Eye (tissue), 1 donor: ENCODE data around the gene PLXNA4.

Experiments
- DNase-seq: peaks from one replicate; pipeline ENCODE4 v3.0.0-alpha.2; 2015

PLXNA4 gene

GRCh38 chr7:132584796-132585494, 8.7 kb upstream of the PLXNA4 start:
- DNase-seq = peak; percentile 50

DNA sequence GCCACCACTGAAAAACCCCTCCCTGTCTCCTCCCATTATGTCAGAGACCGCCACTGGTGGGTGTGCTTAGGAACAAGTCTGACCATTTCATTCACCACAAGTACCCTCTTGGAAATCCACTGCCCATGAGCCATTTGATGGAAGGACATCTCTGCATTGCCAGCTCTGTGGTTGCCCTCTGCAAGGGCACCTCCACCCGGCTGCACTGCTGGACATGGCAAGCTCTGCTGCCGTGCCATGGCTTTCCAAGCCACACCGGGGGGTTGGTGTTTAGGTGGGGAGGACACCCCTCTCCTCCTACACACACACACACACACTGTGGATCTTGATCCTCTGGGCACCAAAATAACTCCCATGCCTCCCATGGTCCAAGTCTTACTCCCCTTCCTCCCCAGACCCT, 5.2 kb upstream of the PLXNA4 start:
- no peak for DNase-seq

GRCh38 chr7:132580717-132581285, 4.5 kb upstream of the PLXNA4 start:
- DNase-seq = peak; percentile 93

- no peak for DNase-seq
Observed at GRCh38 chr7:132580277-132580676, 4.0 kb upstream of the PLXNA4 start.

DNA sequence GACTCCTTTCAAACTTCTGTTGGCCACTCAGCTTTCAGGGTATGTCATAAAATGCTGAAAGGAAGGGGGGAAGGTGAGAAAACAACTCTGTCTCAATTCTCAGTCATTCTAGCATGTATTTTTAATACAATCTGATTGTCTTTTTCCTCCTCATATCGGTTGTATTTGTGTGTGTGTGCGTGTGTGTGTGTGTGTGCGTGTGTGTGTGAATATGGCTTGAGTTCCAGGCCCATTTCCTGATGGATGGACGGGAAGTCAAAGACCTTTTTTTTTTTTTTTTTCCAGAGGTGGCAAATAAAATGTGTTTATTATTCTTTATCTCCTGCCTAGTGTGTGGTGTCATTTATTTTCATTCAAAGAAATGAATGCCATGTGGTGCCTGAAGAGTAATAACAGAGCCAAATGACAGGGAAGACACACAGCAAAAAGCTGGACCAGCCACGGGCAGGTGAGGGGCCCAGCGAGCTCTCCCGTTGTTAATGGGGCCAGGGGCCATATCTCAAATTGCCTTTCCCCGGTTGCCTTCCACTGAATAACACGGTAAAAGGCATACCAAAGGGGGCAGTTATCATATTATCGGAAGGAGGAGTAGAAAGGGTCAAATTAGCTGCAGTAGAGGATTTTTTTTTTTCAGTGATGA, 3.1 kb upstream of the PLXNA4 start:
- no peak for DNase-seq

- no peak for DNase-seq
Observed at GRCh38 chr7:132578826-132579225, 2.6 kb upstream of the PLXNA4 start.

DNA sequence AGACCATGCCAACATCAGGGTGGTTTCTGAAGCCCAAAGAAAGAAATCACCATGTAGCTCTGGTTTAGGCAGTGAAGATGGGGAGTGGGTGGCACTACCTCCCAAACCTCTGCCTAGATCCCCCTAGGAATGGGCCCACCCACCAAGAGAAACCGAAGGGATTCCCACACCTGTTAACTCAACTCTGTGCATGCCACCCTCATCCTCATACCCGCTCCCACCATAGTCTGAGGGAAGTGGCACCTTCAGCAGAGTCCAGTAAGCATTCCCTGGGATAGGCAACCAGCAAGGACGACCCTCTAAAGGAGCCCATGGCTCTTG, 1.7 kb upstream of the PLXNA4 start:
- no peak for DNase-seq

GRCh38 chr7:132577206-132578049, 1.2 kb upstream of the PLXNA4 start:
- peak; percentile 94 for DNase-seq

DNA sequence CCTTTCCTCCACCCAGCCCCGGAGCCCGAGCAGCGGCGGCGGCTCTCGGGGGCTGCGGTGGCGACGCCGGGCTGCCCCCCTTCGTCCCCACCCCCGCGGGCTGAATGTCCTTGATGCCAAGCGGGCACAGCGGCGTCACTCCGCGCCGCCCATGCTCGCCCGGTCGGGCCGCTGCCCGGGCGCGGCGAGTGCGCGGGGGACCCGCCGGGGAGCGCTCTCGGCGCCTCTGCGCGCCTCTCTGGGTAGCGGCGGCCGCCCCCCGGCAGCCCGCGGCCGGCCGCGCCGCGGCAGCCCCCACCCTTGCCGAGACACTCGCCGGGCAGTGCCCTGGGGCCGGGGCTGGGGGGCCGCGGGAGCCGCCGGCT, 433 bp upstream of the PLXNA4 start:
- DNase-seq = no peak

DNA sequence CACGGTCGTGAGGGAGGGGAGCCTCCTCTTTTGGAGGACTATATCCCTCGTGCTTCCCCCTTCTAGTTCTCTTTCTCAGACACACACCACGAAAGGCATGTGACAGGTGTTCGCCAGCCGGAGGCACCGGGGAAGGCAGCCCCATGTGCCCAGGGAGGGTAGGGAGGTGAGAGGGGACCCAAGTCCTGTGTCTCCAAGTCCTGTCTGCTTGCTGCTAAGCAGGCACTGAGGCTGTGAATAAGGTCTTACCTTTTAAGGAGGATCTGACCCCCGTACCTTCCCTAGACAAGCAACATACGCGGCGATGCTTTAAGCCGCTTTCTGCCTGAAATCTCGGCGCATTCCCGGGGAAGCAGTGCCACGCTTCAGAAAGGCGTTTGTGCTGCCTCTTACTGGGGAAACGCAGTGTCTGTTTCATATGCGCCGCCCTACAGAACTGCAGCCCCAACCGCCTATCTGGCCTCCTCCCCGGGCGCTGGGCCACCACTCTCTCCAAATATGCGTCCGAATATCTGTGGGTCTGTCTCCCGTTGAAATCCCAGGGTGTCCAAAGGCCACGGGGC, 770 bp downstream of the PLXNA4 start:
- peak; percentile 83 for DNase-seq

- DNase-seq = no peak
Observed at GRCh38 chr7:132574223-132574622, 2.0 kb downstream of the PLXNA4 start.

- no peak for DNase-seq
Observed at GRCh38 chr7:132573251-132573955, 2.9 kb downstream of the PLXNA4 start.

DNA sequence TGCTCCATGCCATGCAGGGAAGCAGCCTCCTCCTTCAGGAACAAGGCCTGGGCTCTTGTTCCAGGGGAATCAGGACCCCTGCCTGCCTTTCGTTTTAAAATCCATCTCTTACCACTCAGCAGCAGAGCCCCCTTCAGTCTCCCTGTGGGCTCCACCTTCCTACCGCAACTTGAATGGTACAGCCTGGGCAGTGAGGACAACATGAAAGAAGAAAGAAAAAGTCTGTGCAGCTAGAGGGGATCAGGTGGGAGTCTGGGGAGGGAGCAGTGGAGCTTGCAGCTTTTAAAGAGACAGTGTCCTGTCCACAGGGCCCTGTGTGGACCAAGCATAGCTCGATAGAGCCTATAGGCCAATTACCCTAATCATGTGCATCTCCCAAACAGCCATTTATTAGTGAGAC, 3.7 kb downstream of the PLXNA4 start:
- DNase-seq = no peak

DNA sequence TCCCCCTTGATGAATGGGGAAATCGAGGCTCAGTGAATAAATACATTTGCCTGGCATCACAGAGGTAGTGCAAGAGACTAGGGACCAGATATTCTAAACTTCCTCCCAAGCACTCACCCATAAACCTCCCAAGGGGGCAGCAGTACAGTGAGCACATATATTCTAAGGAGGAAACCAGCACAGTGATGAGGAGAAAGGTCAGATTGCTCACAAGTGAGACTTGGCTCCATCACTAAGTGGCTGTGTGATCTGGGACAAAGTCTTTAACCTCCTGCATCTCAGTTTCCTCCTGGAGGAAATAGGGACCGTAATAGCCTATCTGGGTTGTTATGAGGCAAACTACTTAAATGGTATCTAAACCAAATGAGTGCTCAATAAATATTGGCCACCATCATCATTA, 4.3 kb downstream of the PLXNA4 start:
- no peak for DNase-seq

- DNase-seq = no peak
Observed at GRCh38 chr7:132569884-132570614, 6.2 kb downstream of the PLXNA4 start.

- no peak for DNase-seq
Observed at GRCh38 chr7:132568962-132569361, 7.3 kb downstream of the PLXNA4 start.

GRCh38 chr7:132565885-132566284, 10.4 kb downstream of the PLXNA4 start:
- no peak for DNase-seq

GRCh38 chr7:132565441-132565840, 10.8 kb downstream of the PLXNA4 start:
- no peak for DNase-seq

GRCh38 chr7:132564849-132565248, 11.4 kb downstream of the PLXNA4 start:
- no peak for DNase-seq

DNA sequence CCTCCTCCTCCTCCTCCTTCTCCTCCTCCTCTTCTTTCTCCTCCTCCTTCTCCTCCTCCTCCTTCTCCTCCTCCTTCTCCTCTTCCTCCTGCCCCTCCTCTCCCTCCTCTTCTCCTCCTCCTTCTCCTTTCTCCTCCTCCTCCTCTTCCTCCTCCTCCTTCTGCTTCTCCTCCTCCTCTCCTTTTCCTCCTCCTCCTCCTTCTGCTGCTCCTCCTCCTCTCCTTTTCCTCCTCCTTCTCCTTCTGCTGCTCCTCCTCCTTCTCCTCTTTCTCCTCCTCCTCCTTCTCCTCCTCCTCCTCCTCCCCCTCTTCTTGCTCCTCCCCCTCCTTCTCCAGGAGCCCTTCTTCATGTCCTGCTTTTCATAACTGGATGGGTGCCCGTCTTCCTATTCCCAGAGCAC, 12.2 kb downstream of the PLXNA4 start:
- DNase-seq = no peak

GRCh38 chr7:132562690-132563089, 13.6 kb downstream of the PLXNA4 start:
- no peak for DNase-seq

GRCh38 chr7:132561763-132562162, 14.5 kb downstream of the PLXNA4 start:
- no peak for DNase-seq
